ENCODE data around the gene ACAD10. TPM values are rescaled to one million over a fixed set of nuclear protein-coding genes. Genes with fewer than 3 reads are reported as not detected.

ACAD10 gene
- total and polyA plus RNA-seq, 2 of the 13 experiments (the other 11 are each of a cell fraction or from before 2014, with no cell fraction given): 15.2 to 16.3 TPM

DNA sequence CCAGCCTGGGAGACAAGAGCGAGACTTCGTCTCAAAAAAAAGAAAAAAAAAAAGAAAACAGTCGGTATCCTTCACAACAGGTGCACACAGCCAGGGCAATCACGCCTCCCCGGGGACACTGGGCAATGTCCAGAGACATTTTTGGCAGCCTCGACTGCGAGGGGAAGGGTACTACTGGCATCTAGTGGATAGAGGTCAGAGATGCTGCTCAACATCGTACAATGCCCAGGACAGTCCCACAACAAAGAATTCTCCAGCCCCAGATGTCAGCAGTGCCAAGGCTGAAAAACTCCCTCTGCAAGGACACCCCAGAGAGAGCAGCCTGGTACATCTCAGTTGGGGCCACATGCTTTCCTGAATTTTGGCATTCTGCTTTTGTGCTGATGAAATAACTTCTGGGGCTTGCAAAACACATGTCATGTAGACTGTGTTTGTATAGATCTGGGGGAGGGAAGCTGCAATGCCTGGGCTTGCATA is 102.4 kb downstream of the ACAD10 start (continued):
- TF ChIP-seq LCORL (IDR thresholded peaks at IDR 0.05) (no peak), LCORL (CRISPR knock-in tag; IDR thresholded peaks at IDR 0.05) (peak; percentile 48; the same call in 1 of the 2 replicates), U2AF1 (optimal IDR thresholded peaks at IDR 0.05; ENCODE audit: low read depth, low read length) (no peak), CEBPB (IDR thresholded peaks at IDR 0.05; ENCODE audit: borderline replicate concordance, low read depth, low read length) (peak; percentile 57; the same call in 1 of the 2 replicates), GATAD2A (CRISPR knock-in tag; IDR thresholded peaks at IDR 0.05) (peak; percentile 47; the same call in 1 of the 2 replicates), HOXA3 (CRISPR knock-in tag; IDR thresholded peaks at IDR 0.05) (peak; percentile 16; the same call in 1 of the 2 replicates), ZBTB38 (CRISPR knock-in tag; IDR thresholded peaks at IDR 0.05) (0 out of 2 replicates have a peak, but pooled peaks have one; percentile 30), NCOA2 (CRISPR knock-in tag; IDR thresholded peaks at IDR 0.05) (0 out of 2 replicates have a peak, but pooled peaks have one; percentile 15), SMC3 (IDR thresholded peaks at IDR 0.05; ENCODE audit: low read length) (peak; percentile 84), STAG1 (CRISPR knock-in tag; IDR thresholded peaks at IDR 0.05) (peak; percentile 90), RAD21 (CRISPR knock-in tag; IDR thresholded peaks at IDR 0.05) (peak; percentile 81)
- TF ChIP-seq, protein P1, sequence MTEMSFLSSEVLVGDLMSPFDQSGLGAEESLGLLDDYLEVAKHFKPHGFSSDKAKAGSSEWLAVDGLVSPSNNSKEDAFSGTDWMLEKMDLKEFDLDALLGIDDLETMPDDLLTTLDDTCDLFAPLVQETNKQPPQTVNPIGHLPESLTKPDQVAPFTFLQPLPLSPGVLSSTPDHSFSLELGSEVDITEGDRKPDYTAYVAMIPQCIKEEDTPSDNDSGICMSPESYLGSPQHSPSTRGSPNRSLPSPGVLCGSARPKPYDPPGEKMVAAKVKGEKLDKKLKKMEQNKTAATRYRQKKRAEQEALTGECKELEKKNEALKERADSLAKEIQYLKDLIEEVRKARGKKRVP (CRISPR knock-in tag; IDR thresholded peaks at IDR 0.05): peak in 1 of 2 experiments; percentile 96; a peak in 2 of 4 replicates

DNA sequence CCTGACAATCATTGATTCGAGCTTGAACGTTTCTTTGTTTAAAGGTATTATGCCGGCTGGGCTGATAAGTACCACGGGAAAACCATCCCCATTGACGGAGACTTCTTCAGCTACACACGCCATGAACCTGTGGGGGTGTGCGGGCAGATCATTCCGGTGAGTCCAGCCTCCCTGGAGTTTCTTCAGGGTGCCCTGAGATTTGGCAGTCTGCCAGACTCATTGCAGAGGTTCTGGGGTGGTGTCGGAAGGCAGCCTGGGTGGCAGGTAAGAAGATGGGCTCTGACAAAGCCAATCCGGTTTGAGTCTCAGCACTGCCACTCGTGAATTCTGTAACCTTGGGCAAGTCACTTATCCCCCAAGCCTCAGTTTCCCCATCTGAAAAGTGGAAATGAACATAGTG is 103.9 kb downstream of the ACAD10 start:
- TF ChIP-seq ATF5 (CRISPR knock-in tag; IDR thresholded peaks at IDR 0.05; ENCODE audit: low read depth) (no peak), LCORL (IDR thresholded peaks at IDR 0.05) (0 out of 2 replicates have a peak, but pooled peaks have one; percentile 25), LCORL (CRISPR knock-in tag; IDR thresholded peaks at IDR 0.05) (no peak)

More for the DNA sequence above, 103.9 kb downstream of the ACAD10 start:
- Histone ChIP-seq H3K36me3 (replicated peaks in 1 of 2; ENCODE audit: control insufficient read depth in 1 of 2, insufficient read depth in 2 of 2, low read length in 2 of 2) (peaks cover 32 to 66% of the 10 kb centered on the region in 2 experiments), H3K27ac (ENCODE audit: extremely low read length, insufficient read depth, low read length) (no peak overlapping the region), H3K27me3 (ENCODE audit: control insufficient read depth in 1 of 2, insufficient read depth in 2 of 2, low read length in 2 of 2) (no peaks in the 10 kb centered on the region), H3K4me2 (ENCODE audit: low read depth, low read length) (no peak overlapping the region), H3K4me3 (replicated peaks in 1 of 3; ENCODE audit: insufficient read depth in 1 of 3, low read depth in 2 of 3, low read length in 3 of 3) (no peak overlapping the region), H2AFZ (ENCODE audit: low read length) (no peak overlapping the region), H3K79me2 (ENCODE audit: insufficient read depth, low read length) (no peaks in the 10 kb centered on the region), H3K9me3 (ENCODE audit: low read length) (no peaks in the 10 kb centered on the region), H4K20me1 (ENCODE audit: insufficient read depth, low read length) (no peaks in the 10 kb centered on the region), H3K4me1 (ENCODE audit: insufficient read depth, low read length) (peaks cover 36% of the 10 kb centered on the region), H3K9ac (ENCODE audit: insufficient read depth, low read depth, low read length) (no peak overlapping the region)
- 100% methylated on average over 11 of the region's 11 CpGs for WGBS (ENCODE audit: low lambda C conversion rate)
- in situ Hi-C loops (cut with HindIII; ENCODE audit: extremely low pct_ligation_motif_present, low pct_unique_long_range_greater_than_20kb): loop anchor here (5.0 kb wide), 1 partner anchor 32 kb away; no protein-coding TSS in a partner anchor
- no TSS peak for BruUV-seq (replicated peaks)
- intact Hi-C loops (cut with micrococcal nuclease; ENCODE audit: unreplicated experiment): no loop called here
- ATAC-seq (no peak), DNase-seq (ENCODE audit: low spot score) (no peak), FAIRE-seq (no peak)
- CTCF ChIA-PET (ENCODE audit: low intra/inter-chr PET ratio, low total read pairs): interaction anchor here (4.0 kb wide), 1 partner anchor 35 kb away, joined by 43 read pairs; no protein-coding TSS in a partner anchor
- POLR2A ChIA-PET: interaction anchor here (3.5 kb wide), 1 partner anchor 22 kb away, joined by 17 read pairs; the partner anchor contains the start of gene ALDH2

Data from HepG2 (cell line).